ENCODE data around the gene EZR.

Gene EZR

GRCh38 chr6:158819977-158820622 is 932 bp upstream of the EZR start:
- H3K4me1 ChIP-seq (ENCODE audit: insufficient read depth, low read length, severe bottlenecking), result peaks cover 24% of the 10 kb centered on the region
- no peaks in the 10 kb centered on the region for H3K27me3 ChIP-seq (ENCODE audit: insufficient read depth, low read length)
- no peak overlapping the region for H3K4me3 ChIP-seq (ENCODE audit: low read depth, low read length, poor library complexity, severe bottlenecking)
- peaks cover 30% of the 10 kb centered on the region for H3K36me3 ChIP-seq (ENCODE audit: insufficient read depth, low read length)
- no peaks in the 10 kb centered on the region for H3F3A ChIP-seq (ENCODE audit: insufficient read depth, low read length)
- TF ChIP-seq, protein P1, sequence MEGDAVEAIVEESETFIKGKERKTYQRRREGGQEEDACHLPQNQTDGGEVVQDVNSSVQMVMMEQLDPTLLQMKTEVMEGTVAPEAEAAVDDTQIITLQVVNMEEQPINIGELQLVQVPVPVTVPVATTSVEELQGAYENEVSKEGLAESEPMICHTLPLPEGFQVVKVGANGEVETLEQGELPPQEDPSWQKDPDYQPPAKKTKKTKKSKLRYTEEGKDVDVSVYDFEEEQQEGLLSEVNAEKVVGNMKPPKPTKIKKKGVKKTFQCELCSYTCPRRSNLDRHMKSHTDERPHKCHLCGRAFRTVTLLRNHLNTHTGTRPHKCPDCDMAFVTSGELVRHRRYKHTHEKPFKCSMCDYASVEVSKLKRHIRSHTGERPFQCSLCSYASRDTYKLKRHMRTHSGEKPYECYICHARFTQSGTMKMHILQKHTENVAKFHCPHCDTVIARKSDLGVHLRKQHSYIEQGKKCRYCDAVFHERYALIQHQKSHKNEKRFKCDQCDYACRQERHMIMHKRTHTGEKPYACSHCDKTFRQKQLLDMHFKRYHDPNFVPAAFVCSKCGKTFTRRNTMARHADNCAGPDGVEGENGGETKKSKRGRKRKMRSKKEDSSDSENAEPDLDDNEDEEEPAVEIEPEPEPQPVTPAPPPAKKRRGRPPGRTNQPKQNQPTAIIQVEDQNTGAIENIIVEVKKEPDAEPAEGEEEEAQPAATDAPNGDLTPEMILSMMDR (IDR thresholded peaks at IDR 0.05; ENCODE audit: low read length), result no peak
- TF ChIP-seq EZH2 (IDR thresholded peaks at IDR 0.05; ENCODE audit: borderline replicate concordance, low read length), result no peak
- no peak overlapping the region for H3K4me2 ChIP-seq (ENCODE audit: low read length)
- no peak overlapping the region for H2AFZ ChIP-seq (ENCODE audit: low read length)
- H3K9me2 ChIP-seq (ENCODE audit: low read depth, low read length), result no peaks in the 10 kb centered on the region
- no peaks in the 10 kb centered on the region for H3K9me3 ChIP-seq (ENCODE audit: low read length)
- peak overlapping the region; percentile 85 for H3K27ac ChIP-seq (ENCODE audit: low read depth, low read length, poor library complexity, severe bottlenecking)
- no peak overlapping the region for H3K9ac ChIP-seq (ENCODE audit: low read length)
- H3K79me2 ChIP-seq (ENCODE audit: insufficient read depth, low read length), result peaks cover 30% of the 10 kb centered on the region
- no peaks in the 10 kb centered on the region for H4K20me1 ChIP-seq (ENCODE audit: insufficient read depth, low read length)

- peaks cover 38% of the 10 kb centered on the region for H3K4me1 ChIP-seq (ENCODE audit: insufficient read depth, low read length, severe bottlenecking)
- H3F3A ChIP-seq (ENCODE audit: insufficient read depth, low read length), result no peaks in the 10 kb centered on the region
- H3K9ac ChIP-seq (ENCODE audit: low read length), result peak overlapping the region; percentile 90
- H3K27me3 ChIP-seq (ENCODE audit: insufficient read depth, low read length), result no peaks in the 10 kb centered on the region
- peak overlapping the region; percentile 85 for H3K27ac ChIP-seq (ENCODE audit: low read depth, low read length, poor library complexity, severe bottlenecking)
- H3K9me3 ChIP-seq (ENCODE audit: low read length), result no peaks in the 10 kb centered on the region
- peak overlapping the region; percentile 81 for H3K4me3 ChIP-seq (ENCODE audit: low read depth, low read length, poor library complexity, severe bottlenecking)
- no peak overlapping the region for H2AFZ ChIP-seq (ENCODE audit: low read length)
- no peaks in the 10 kb centered on the region for H4K20me1 ChIP-seq (ENCODE audit: insufficient read depth, low read length)
- peak overlapping the region; percentile 98 for H3K4me2 ChIP-seq (ENCODE audit: low read length)
- H3K36me3 ChIP-seq (ENCODE audit: insufficient read depth, low read length), result peaks cover 42% of the 10 kb centered on the region
- TF ChIP-seq, protein P1 (IDR thresholded peaks at IDR 0.05; ENCODE audit: low read length), result no peak
- no peak for TF ChIP-seq EZH2 (IDR thresholded peaks at IDR 0.05; ENCODE audit: borderline replicate concordance, low read length)
- H3K79me2 ChIP-seq (ENCODE audit: insufficient read depth, low read length), result peaks cover 44% of the 10 kb centered on the region
- H3K9me2 ChIP-seq (ENCODE audit: low read depth, low read length), result no peaks in the 10 kb centered on the region
Measured at GRCh38 chr6:158818581-158819212, 471 bp downstream of the EZR start.

DNA sequence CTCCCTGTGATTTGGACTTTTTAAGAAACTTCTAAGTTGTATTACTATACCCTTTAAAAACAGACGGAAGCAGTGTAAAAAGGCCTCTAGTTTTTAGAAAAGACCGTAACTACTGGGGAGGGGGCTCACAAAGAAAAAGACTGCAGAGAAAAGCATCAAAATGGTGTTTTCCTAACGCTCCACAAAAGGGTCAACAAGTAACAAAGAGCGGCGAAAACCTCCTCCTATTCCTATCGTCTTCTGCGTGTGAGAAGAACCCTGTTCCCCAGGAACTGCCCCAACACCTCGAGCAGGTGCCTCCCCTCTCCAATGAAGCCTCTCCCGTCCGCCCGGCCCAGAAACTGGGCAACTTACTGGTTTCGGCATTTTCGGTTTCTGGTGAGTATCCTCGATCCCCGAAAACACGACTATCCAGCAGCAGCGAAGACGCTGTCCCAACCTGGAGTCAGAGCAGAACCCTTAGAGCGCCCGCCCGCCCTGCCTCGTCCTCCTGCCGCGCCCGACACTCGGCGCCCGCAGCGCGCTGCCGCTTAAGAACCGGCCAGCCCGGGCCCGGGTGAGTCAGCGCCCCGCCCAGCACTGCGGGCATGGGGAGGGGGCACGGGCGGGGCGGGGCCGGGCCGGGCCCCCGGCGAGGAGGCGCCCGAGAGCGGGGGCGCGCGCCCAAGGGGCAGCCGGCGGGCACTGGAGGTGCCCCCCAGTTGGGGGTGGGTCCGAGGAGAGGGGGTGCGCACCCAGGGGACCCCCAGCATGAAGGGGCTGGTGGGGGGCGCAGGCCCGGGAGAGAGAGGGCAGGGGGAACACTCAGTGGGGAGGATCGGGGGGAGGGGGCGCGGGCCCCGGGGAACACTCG is 1.2 kb downstream of the EZR start:
- H3K79me2 ChIP-seq (ENCODE audit: insufficient read depth, low read length), result peaks cover 51% of the 10 kb centered on the region
- peak overlapping the region; percentile 98 for H3K4me2 ChIP-seq (ENCODE audit: low read length)
- H3K9me3 ChIP-seq (ENCODE audit: low read length), result no peaks in the 10 kb centered on the region
- peaks cover 50% of the 10 kb centered on the region for H3K36me3 ChIP-seq (ENCODE audit: insufficient read depth, low read length)
- no peaks in the 10 kb centered on the region for H3K27me3 ChIP-seq (ENCODE audit: insufficient read depth, low read length)
- H2AFZ ChIP-seq (ENCODE audit: low read length), result no peak overlapping the region
- H3K4me3 ChIP-seq (ENCODE audit: low read depth, low read length, poor library complexity, severe bottlenecking), result peak overlapping the region; percentile 81
- no peaks in the 10 kb centered on the region for H3F3A ChIP-seq (ENCODE audit: insufficient read depth, low read length)
- H3K9me2 ChIP-seq (ENCODE audit: low read depth, low read length), result no peaks in the 10 kb centered on the region
- peak overlapping the region; percentile 97 for H3K27ac ChIP-seq (ENCODE audit: low read depth, low read length, poor library complexity, severe bottlenecking)
- no peaks in the 10 kb centered on the region for H4K20me1 ChIP-seq (ENCODE audit: insufficient read depth, low read length)
- H3K9ac ChIP-seq (ENCODE audit: low read length), result peak overlapping the region; percentile 90
- TF ChIP-seq, protein P1 (IDR thresholded peaks at IDR 0.05; ENCODE audit: low read length), result no peak
- TF ChIP-seq EZH2 (IDR thresholded peaks at IDR 0.05; ENCODE audit: borderline replicate concordance, low read length), result no peak
- peaks cover 46% of the 10 kb centered on the region for H3K4me1 ChIP-seq (ENCODE audit: insufficient read depth, low read length, severe bottlenecking)
